Measurements from ENCODE around the gene NTSR1.

NTSR1 gene

DNA sequence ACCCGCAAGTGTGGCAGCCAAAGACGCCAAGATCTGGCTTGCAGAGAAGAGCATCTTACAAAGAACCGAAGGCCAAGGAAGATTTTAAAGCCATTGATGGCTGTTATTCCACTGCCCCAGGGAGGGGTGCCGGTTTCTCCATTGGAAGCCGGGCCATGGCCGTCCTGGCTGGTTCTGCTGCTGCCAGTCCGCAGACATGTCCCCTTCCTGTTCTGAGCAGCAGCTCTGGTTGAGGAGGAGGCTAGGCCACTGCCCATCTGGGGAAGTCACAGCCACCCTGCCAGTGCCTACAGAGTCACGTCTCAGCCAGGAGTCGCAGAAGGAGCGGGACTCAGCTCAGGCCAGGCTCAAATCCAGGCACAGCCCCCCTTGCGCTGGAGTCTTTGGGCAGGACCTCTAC is 45.0 kb downstream of the NTSR1 start:
- DNase-seq (ENCODE audit: low read depth in 2 of 3, low spot score in 1 of 3), result no peak

GRCh38 chr20:62754122-62754990 is 45.7 kb downstream of the NTSR1 start:
- DNase-seq (ENCODE audit: low read depth in 2 of 3, low spot score in 1 of 3), result no peak

DNA sequence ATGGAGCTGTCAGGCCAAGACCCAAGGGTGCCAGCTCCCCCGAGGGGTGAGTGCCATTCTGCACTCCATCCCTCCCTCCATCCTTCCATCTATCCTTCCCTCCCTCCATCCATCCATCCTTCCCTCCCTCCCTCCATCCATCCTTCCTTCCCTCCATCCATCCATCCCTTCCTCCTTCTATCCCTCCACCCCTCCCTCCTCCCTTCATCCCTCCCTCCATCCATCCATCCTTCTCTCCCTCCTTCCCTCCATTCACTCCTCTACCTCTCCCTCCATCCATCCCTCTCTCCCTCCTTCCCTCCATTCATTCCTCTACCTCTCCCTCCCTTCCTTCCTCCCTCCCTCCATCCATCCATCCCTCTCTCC is 46.3 kb downstream of the NTSR1 start:
- no peak for DNase-seq (ENCODE audit: low read depth in 2 of 3, low spot score in 1 of 3)

DNA sequence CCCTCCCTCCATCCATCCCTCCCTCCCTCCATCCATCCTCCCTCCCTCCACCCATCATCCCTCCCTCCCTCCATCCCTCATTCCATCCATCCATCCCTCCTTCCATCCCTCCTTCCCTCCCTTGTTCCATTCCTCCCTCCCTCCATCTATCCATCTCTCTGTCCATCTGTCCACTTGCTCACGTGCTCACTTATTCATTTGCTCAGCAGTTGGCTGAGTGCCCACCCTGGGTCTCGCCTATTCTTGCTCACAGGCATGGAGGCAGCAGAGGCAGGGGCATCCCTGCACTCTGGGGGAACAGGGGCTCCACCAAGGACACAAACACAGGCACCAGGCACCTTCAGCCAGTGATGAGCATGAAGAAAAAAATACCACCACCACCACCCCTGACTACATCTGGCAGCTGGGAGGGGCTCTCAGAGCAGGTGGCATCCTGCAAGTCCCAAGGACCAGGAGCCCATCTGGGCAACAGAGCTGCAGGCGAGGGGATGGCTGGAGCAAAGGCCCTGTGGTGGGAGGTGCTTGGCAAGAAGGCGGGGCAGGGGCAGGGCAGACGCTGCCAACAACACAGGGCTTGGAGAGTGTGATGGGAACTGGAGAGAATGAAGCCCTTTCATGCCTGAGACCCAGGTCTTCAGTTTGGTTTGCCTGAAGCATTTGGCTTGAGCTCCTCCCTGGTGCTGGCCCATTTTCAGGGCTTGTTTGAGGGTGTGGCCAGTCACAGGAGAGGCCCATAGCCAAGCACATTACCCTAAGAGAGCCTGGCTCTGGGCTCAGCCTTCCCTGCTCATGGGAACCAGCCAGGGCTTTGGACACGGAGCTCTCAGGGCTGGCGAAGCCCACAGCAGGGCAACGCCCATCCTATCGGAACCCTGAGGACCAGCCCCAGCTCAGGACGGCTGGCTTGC is 47.4 kb downstream of the NTSR1 start:
- DNase-seq (ENCODE audit: low read depth in 2 of 3, low spot score in 1 of 3), result no peak

DNA sequence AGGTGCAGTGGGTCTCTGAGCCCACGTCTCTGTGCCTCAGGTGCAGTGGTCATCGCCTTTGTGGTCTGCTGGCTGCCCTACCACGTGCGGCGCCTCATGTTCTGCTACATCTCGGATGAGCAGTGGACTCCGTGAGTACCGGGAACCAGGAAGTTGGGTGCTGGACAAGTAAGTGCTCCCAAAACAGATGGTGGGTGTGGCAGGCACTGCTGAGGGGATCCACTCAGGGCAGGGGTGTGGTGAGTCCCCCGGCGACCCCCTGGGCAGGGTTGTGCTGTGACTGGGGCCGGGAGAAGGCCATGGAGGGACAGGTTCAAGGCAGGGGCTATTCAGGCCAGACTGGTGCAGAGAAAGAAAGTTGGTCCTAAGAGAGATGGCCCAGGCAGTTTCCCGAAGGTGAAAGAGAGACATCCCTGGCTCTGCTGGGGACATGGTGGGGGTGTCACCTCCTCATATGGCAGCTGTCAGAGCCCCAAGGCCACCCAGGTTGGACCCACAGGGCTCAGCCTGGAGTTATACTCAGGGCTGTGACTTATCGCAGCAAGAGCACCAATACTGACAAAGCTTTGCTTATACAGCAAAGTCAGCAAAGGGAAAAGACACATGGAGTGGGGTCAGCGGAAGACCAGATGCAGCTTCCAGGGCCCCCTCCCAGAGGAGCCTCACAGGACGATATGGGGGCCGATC is 49.7 kb downstream of the NTSR1 start:
- no peak for DNase-seq (ENCODE audit: low read depth in 2 of 3, low spot score in 1 of 3)

- no peak for DNase-seq (ENCODE audit: low read depth in 2 of 3, low spot score in 1 of 3)
These were observed 51.4 kb downstream of the NTSR1 start for GRCh38 chr20:62759981-62760431.

- no peak for DNase-seq (ENCODE audit: low read depth in 2 of 3, low spot score in 1 of 3)
These were observed 51.8 kb downstream of the NTSR1 start for GRCh38 chr20:62760471-62760855.

DNA sequence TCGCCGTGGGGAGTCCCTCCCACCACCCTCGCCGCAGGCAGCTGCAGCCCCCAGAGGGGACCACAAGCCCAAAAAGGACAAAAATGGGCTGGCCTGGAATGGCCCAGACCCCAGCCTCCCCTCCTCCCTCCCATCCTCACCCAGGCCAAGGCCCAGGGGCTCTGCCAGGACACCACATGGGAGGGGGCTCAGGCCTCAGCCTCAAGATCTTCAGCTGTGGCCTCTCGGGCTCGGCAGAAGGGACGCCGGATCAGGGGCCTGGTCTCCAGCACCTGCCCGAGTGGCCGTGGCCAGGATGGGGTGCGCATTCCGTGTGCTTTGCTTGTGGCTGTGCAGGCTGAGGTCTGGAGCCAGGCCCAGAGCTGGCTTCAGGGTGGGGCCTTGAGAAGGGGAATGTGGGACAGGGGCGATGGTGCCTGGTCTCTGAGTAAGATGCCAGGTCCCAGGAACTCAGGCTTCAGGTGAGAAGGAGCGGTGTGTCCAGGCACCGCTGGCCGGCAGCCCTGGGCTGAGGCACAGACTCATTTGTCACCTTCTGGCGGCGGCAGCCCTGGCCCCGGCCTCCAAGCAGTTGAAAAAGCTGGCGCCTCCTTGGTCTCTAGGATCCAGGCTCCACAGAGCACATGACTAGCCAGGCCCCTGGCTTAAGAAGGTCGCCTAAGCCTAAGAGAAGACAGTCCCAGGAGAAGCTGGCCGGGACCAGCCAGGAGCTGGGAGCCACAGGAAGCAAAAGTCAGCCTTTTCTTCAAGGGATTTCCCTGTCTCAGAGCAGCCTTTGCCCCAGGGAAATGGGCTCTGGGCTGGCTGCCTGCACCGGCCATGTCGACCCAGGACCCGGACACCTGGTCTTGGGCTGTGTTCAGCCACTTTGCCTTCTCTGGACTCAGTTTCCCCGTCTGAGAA is 52.5 kb downstream of the NTSR1 start:
- DNase-seq (ENCODE audit: low read depth in 2 of 3, low spot score in 1 of 3), result no peak

DNA sequence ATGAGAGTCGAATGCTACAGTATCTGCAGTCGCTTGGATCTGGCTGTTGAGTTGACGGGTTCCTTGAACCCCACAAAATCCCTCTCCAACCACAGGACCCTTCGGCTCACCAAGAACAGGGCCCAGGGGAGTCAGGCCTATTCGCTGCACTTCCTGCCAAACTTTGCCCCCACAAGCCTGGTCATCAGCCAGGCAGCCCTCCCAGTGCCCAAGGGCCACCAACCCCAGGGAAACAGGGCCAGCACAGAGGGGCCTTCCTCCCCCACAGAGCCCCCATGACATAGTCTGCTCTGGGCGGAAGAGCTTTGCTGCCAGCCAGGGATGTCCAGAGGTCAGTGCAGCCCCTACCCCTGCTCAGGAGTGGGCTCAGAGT is 53.1 kb downstream of the NTSR1 start:
- DNase-seq (ENCODE audit: low read depth in 2 of 3, low spot score in 1 of 3), result no peak

GRCh38 chr20:62762376-62762775 is 53.7 kb downstream of the NTSR1 start:
- no peak for DNase-seq (ENCODE audit: low read depth in 2 of 3, low spot score in 1 of 3)

GRCh38 chr20:62762801-62763368 is 54.2 kb downstream of the NTSR1 start:
- DNase-seq (ENCODE audit: low read depth in 2 of 3, low spot score in 1 of 3), result no peak

DNA sequence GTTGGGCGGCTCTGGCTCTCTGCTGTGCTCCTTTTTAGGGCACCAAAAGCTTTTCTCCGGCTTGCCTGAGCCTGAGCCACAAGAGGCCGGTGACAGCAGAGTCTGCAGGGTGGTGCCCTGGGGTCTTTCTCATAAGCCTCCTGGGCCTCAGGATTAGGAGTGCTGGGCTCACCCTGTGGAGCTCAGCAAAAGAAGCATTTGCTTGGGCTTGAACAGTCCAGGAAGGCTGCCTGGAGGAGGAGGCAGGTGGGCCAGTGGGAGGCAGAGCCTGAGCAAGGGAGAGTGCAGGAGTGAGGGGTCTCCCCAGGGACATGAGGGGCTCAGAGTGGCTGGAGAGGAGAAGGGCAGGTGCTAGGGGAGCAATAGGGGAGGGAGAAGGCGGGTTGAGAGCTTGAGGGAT is 54.8 kb downstream of the NTSR1 start:
- DNase-seq (ENCODE audit: low read depth in 2 of 3, low spot score in 1 of 3), result no peak

DNA sequence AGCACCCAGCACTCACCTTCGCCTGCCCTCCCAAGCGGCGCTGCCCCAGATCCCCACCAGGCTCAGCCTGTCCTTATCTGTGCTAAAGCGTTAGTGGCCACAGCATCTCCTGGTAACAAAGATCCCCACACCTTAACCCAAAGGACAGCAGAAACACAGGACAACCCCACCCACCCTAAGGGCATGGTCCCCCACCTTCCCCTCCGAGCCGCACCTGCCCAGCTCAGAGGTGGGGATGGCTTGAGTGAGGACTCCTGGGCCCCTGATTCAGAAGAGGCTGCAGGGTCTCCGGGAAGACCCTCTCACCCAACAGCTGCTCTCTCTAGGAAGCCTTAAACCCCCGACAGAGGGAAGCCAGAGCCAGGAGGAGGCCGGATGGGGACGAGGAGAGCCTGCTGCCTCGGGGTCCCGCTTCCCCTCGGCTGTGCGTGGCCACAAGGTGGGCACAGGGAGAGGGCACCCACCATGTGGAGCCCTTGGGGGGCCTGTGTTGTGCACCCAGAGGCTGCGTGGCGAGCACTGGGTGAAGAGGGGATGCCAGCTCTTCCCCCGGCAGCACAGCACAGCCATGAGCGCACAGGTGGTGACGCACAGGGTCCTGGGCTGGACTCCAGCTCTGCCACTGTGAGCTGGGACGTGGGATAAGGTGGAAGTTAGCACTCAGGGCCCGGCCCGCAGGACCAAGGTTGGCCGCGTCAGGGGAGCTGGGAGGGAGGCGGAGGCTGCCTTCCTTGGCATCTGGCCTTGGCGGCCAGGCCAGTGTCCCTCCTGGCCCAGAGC is 55.7 kb downstream of the NTSR1 start:
- no peak for DNase-seq (ENCODE audit: low read depth in 2 of 3, low spot score in 1 of 3)

DNA sequence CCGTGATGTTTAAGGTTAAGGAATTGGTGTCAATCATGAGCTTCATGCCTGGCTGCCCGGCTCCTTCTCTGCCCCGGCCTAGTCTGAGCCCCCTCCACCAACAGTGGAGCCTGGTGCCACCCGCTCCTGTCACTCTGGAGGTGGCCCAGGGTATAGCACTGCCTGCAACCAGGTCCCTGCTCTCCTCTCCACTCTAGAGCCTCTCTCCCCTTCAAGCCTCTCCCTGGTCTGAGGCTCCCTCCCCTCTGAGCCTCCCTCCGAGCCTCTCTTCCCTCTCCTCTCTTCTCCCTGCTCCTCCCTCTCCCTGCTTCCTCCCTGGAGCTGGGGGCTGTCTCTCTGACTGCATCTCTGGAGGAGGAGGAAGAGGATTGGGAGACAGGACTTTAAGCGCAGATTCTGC is 56.4 kb downstream of the NTSR1 start:
- DNase-seq (ENCODE audit: low read depth in 2 of 3, low spot score in 1 of 3), result no peak

- no peak for DNase-seq (ENCODE audit: low read depth in 2 of 3, low spot score in 1 of 3)
These were observed 56.9 kb downstream of the NTSR1 start for GRCh38 chr20:62765432-62766070.

DNA sequence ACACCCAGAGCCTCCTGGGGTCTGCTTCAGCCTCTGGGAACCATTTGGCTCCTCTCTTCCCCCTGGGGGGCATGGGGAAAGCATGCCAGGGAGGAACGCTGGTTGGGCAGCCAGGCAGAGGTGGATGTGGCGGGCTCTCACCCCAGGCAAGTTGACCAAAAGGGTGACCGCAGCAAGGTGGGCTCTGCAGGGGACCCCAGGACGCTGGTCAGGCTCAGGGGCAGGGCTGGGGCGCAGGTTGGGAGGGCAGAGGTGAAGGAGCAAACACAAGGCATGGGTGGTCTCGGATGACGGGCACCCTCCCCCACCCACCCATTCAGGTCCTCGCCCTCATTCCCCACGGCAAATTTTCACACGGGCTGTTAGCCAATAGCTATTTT is 57.4 kb downstream of the NTSR1 start:
- DNase-seq (ENCODE audit: low read depth in 2 of 3, low spot score in 1 of 3), result no peak

DNA sequence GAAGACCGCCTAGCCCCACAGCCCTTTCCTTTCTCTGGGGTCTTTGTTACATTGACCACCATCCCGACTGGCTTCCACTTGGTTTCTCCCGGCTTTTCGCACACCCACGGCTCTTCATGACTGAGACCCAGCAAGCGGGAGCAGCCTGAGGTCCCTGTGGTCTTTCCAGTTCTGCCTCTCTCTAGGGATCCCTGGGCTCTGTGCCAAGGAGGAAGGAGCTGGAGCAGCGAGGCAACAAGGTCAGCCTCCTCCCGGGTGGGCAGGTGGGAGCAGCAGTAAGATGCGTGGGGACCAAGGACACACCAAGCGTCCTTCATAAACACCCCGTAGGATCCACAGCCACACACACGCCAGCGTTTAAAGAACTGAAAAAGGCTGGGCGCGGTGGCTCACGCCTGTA is 58.1 kb downstream of the NTSR1 start:
- no peak for DNase-seq (ENCODE audit: low read depth in 2 of 3, low spot score in 1 of 3)

DNA sequence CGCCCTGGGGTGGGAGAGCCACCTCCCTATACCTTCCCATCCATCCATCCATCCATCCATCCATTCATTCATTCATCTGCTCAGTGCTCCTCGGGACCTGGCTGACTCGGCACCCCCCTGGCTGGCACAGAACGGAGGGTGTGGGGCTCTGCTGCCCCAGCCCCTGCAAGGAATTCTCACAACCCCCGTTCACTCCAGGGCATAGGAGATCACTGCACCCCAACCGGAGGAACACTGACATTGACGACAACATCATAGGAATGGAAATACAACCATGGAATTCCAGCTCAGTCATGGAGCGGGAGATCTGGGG is 59.6 kb downstream of the NTSR1 start:
- no peak for DNase-seq (ENCODE audit: low read depth in 2 of 3, low spot score in 1 of 3)

- DNase-seq (ENCODE audit: low read depth in 2 of 3, low spot score in 1 of 3), result no peak
These were observed 60.1 kb downstream of the NTSR1 start for GRCh38 chr20:62768551-62769287.

Measured in stimulated activated CD4-positive, alpha-beta T cell treated with anti-CD3 and anti-CD28 coated beads, Interleukin-12 subunit alpha, Interleukin-12 subunit beta, amount 100 ng/mL, for 48 hours (primary cell).